Right renal cortex interstitium (tissue), 3 donors: Measurements from ENCODE around the gene SPDYC. TPM values are rescaled to one million over a fixed set of nuclear protein-coding genes. Genes with fewer than 3 reads are reported as not detected.
"Not testable (repeated sequence)": the region's sequence is repeated elsewhere in the genome, so short reads cannot be mapped to it uniquely, and the experiment has no call there.

Source experiments
- DNase-seq, 3 donors: peaks; one replicate each; pipeline ENCODE4 v3.0.0-alpha.2; 2013; ENCODE audit warnings: low read depth in 3 of 3, low spot score in 2 of 3
- polyA plus RNA-seq, 3 donors: library from polyadenylated mRNA; unstranded; fragments of 120-200 nt; gene quantifications; one replicate each; pipeline ENCODE4 v1.2.1, GENCODE V29; 2013; ENCODE audit not compliant: insufficient read length in 3 of 3

Gene SPDYC
- polyA plus RNA-seq, 3 donors: not detected

DNA sequence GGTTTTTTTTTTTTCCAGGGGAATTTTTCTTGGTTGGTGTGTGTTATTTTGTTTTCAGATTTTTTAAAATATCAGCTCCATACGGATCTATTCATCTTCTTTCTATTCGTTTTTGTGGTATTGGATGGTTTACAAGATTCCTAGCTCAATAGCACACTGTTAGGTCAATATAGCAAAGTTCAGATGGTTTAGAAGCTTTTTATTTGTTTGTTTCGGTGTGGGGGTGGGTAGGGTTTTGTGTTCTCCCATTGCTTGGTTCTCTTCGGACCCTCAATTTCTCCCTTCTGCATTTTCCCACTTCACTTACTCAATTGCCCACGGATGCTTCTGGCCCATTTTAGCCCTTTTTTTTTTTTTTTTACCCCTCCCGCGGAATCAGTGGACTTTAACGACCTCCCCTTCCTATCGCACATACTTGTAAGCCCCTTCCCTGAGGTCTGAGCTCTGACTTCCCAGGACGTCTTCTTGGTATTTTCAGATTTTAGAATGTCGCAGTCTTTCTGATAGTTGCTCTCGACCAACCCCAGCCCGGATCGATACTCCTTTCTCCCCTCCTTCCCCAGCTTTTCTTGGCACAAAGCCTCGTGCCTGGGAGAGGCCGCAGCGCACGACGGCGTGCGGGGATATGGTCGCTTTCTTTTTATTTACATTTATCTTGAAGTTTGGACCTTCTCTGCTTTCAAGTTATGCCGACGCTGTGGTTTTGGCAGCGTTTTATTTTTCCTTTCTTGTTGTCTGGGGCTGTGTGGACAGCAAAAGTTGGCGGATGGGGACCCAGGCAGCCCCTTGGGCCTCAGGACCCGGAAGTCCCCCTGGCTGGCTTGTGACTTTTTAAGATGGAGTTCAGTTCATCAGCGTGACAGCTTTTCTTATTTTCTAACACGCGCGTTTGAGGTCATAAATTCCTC lies 4.4 kb upstream of the SPDYC start:
- no peak for DNase-seq

DNA sequence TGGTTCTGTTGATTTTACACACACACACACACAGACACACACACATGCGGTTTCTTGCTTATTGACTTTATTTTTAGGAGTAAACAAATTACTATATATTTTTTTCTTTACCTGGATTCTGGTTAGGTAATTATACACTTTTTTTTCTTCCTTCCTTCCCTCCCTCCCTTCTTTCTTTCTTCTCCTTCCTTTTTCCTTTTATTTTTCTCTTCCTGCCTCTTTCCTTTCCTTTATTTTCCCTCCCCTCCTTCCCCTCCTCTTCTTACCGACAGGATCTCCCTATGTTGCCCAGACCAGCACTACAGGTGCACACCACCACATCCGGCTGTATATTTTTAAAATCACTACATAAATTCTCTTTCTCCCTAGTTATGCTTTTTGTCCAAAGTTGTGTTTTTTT lies 3.1 kb upstream of the SPDYC start:
- no peak for DNase-seq

DNA sequence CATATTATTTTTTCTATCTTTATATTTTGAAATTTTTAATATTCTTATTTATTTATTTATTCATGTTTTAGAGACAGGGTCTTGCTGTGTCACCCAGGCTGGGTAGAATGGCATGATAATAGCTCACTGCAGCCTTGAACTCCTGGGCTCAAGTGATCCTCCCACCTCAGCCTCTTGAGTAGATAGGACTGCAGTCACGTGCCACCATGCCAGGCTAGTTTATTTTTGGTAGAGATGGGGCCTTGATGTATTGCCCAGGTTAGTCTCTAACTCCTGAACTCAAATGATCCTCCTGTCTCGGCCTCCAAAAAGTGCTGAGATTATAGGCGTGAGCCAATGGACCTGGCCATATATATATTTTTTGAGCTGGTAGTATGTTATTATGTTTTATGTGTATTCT lies 2.4 kb upstream of the SPDYC start:
- no peak for DNase-seq

DNA sequence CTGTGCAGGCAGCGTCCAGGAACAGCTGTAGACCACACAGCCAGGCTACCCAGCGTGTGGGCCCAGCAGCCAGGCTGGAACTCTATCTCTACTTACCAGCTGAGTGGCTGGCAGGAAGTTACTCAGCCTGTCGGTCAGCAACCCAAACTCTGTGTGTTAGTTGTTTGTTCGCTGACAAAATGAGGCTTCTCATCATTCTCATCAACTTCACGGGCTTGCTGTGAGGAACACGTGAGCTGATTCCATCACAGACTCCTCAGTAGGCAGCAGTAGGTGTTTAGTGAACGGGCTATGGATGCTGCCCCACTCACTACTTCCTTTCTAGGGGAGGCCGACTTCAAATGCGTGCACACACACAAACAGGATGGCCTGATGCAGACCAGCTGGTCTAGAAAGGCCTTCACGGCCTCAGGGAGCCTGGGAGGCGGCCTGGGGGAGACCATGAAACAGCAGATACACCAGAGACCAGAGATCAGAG lies 830 bp upstream of the SPDYC start:
- no peak for DNase-seq

DNA sequence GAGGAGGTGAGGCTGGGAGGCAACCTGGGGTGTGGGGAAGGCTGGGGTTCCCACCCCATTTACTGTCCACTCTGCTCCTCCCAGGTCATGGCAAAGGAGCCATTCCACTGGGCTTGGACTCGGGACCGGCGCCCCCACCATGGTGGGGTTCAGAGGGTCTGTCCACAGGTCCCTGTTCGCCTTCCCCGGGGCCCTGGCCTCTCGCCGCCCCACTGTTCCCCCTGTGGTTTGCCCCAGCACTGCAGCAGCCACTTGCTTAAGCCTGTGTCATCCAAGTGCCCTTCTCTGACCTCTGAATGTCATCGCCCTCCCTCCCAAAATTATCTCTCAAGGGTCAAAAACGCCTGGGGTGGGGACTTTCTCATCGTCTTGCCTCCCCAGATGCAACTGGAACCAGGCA lies 2.6 kb downstream of the SPDYC start:
- no peak for DNase-seq

DNA sequence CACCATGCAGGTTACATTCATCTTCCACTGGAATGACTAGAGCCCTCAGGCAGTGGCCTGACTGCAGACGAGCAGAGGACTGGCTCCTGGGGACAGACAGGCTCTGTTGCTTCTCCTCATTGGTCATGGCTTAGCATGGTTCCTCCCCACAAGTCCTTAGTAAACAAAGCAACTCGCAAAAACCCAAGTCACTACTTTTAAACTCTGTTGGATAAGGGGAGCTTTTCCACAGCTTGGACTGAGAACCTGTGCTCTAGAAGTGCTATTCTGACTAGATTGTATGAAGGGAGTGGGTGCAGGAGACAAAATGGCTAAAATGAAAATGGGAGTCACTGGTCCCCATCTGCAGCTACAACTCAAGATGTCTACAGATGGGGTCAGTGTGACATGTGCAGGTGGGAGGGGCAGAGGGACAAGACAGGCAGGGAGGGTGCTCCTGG lies 4.6 kb downstream of the SPDYC start:
- DNase-seq: not testable (repeated sequence)

DNA sequence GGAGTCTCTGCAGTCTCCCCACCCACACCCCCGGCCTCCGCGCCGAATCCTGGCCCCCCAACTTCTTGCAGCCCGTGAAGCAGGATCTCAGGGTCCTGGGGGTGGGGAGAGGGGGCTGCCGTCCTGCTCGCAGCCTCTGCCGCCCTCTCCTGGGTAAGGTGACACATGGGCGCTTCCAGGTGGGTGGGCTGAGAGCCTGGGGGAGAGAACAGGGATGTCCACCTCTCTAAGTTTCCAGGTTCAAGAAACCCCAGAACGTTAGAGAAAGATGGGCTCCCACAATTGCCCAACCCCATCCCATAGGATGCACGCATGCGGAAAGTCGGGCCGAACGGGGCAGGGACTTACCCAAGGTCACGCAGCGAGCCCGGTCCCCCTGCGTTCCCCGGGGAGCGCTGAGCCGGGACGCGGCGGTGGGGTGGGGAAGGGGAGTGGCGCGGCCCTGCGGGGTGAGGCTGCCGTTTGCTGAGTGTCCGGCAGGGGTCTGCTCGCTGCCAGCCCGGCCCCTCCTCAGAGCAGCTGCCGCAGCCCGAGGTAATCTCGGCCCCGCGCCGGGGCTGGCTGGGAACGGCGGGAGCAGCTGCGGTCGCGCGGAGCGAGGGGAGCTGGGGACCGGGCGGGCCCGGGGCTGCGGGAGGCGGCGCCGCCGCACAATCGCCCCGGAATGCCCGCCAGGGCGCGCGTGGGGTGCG lies 11.0 kb downstream of the SPDYC start:
- no peak for DNase-seq

DNA sequence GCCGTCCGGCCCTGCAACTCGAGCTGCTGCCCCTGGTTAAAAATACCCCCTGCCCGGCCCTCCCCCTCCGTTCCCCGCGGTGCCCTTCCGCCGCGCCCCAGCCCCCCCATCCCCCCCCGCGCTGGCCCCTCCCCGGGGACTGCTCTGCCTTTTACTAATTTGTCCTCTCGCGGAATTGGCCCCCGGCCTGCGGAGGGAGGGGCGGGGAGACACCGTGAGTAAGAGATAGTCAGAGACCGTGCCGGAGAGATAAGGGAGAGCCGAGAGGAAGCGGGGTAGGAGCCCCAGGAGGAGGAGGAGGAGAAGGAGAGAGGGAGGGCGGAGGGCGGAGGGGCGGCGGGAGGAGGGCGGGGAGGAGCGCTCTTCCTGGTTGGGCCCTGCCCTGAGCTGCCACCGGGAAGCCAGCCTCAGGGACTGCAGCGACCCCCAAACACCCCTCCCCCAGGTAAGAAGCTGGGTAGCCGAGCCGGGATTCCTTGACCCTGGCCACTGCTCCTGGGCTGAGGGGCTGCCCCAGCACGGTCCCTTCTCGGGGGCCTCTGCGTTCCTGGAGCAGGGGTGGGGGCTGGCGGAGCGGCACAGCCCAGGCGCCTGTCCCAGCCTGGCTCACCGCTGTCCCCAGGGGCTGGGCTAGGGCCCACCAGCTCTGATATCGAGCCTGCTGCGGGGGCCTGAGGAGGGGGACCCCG lies 11.7 kb downstream of the SPDYC start, which contains the start of gene CAPN1:
Gene CAPN1, plus strand, starts transcription at position 360 of the 689 bp plus-strand sequence. CDS start 774 bp downstream, outside the sequence.
- no peak for DNase-seq

DNA sequence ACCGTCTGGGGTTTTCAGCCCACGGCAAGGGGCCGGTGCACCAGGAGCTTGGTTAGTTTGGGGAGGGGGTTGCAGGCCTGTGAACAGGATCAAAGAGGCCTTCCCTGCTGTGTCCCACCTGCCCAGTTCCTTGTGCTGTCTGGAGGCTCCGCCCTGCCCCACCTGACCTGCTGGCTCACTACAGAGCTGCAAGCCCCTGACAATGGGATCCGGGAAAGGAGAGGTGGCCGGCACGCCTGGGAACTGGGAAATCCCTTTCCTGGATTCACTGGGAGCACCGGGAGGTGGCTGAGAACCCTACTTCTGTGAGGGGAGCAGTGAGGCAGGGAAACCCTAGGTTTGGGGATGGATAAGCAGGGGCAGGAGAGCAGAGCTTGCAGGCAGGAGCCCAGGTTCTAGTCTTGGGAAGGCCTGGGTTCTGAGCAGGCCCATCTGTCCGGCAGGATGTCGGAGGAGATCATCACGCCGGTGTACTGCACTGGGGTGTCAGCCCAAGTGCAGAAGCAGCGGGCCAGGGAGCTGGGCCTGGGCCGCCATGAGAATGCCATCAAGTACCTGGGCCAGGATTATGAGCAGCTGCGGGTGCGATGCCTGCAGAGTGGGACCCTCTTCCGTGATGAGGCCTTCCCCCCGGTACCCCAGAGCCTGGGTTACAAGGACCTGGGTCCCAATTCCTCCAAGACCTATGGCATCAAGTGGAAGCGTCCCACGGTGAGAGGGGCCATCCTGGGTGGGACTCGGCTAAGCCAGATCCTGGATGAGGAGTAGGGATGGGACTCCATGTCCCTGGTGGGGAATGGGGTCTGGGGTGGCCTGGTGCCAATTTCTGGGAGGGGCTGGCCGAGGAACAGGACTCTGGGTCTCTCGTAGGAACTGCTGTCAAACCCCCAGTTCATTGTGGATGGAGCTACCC lies 12.5 kb downstream of the SPDYC start:
- DNase-seq: no peak

DNA sequence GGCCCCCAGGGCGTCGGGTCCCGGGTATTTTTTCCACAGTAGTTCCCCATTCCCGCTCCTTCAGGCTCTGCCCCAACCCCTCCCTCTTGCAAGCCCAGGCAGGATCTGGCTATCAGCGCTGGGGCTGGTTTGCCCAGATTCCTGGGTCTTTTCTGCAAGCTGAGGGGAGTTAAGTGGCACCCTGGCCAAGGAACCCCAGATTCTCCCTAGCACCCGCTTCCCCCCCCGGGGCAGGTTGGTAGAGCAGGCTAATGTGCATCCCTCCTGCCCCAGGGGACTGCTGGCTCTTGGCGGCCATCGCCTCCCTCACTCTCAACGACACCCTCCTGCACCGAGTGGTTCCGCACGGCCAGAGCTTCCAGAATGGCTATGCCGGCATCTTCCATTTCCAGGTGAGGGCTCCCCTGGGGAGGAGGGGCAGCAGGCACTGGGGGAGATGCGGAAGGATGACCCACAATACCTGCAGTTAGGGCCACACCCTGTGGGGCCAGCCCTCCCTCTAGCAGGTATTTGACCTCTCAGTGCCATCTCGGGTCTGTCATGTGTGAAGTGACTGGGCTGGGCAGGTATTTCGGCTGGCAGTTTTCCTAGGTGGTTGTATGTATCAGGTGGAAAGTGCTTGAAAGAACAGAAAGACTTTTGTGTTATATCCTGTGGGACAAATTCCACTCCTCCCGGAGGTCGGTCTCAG lies 13.3 kb downstream of the SPDYC start:
- DNase-seq: no peak

DNA sequence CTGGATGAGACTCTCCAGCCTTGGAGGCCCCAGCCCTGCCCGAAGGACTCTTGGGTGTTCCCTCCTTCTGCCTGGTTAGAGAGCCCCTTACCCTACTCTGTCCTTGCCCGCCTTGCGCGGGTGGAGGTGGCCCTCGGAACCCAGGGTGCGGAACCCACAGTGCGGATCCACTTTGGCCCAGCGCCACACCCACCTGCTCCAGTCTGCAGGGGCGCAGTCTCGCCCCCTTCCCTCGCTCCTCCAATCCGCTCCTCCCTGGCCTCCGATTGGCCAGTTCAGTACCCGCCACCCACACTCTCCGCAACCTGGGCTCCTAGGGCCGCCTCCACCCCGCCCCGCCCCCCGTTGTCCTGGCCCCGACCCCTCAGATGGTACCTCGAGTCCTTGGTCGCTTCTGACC lies 14.1 kb downstream of the SPDYC start:
- no peak for DNase-seq

DNA sequence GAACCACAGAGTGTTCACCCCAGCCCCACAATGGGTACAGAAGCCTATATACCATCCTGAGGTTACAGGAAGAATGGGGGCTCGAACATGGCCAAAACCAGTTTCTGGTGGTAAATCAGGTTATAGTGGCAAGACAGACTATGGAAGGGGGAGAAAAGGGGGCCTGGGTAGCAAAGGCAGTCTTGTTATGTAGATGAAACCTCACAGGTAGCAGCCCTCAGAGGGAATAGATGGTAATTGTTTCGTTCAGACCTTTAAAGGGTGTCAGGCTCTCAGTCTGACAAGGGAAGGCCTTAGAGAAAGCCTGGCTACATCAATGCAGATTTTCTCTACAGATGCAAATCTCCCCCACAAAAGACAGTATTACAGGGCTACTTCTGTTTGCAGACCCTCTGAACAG lies 15.1 kb downstream of the SPDYC start:
- DNase-seq: no peak

DNA sequence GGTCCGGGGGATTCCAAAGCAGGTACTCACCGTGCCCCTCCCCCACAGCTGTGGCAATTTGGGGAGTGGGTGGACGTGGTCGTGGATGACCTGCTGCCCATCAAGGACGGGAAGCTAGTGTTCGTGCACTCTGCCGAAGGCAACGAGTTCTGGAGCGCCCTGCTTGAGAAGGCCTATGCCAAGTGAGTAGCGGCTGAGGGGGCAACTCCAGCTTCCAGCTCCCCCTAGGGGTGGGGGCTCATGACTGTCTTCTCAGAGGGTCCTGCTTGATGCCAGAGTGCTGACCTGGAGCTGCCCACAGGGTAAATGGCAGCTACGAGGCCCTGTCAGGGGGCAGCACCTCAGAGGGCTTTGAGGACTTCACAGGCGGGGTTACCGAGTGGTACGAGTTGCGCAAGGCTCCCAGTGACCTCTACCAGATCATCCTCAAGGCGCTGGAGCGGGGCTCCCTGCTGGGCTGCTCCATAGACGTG lies 15.9 kb downstream of the SPDYC start:
- DNase-seq: no peak

DNA sequence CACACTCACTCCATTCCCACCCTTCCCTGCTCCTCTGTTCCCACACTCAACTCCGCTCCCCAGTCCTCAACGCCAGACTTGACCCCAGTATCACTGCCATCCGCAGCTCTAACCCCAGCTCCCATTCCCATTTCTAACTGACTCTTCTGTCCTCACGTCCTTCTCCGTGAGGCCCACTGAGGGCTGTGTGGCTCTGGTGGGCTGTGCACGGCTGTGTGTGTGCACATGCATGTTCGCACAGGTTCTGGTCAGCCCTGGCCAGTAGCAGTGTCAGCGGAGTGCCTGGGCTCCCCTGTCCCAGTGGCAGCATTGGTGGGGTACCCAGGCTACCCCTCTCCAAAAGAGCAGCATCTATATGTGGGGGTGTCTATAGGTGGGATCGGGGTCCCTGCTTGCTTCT lies 16.7 kb downstream of the SPDYC start:
- no peak for DNase-seq

DNA sequence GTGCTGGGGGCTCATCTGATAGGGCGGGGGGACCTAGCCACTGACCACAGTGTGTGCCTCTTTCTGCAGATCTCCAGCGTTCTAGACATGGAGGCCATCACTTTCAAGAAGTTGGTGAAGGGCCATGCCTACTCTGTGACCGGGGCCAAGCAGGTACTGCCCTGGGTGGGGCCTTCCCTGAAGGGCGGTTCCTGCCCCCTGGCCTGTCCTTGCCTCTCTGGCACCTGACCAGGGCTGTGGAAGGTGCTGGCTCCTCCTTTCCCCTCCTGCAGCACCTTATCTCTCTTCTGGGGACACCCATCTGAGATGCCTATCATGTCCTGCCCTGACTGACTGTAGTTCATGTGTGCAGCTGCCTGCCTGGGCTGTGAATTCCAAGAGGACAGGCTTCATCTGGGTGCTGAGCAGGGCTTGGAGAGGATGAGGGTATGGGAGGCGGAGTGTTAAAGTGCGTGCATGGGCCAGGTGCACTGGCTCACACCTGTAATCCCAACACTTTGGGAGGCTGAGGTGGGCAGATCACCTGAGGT lies 17.2 kb downstream of the SPDYC start:
- DNase-seq: no peak

DNA sequence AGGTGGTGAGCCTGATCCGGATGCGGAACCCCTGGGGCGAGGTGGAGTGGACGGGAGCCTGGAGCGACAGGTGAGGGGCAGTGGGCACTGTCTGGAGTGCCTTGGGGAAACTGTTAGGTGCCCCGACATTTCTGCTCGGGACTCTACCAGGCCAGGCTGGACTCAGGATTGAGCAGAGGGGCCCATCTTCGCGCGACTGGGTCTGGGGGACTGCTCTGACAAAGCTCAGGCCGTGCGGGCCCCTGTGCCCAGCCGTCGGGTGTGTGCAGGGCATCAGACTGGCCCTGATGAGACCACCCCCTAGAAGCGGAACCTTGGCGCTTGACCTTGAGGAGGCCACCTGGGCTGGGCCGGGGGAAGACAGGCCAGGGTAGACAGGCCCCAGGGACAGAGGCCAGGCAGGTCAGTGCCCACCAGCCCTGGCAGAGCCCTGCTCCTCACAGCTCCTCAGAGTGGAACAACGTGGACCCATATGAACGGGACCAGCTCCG lies 18.0 kb downstream of the SPDYC start:
- DNase-seq: no peak

DNA sequence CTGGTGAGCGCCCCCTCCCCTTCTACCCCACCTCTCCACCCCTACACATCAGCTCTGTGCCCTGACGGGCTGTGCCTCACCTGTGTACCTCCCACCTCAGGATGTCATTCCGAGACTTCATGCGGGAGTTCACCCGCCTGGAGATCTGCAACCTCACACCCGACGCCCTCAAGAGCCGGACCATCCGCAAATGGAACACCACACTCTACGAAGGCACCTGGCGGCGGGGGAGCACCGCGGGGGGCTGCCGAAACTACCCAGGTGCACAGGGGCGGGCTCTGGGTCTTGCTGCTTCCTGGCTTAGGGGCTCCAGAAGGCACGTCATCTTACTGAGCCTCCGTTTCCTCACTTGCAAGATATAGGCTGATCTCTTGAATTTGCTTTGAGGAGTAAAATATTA lies 18.5 kb downstream of the SPDYC start:
- no peak for DNase-seq

DNA sequence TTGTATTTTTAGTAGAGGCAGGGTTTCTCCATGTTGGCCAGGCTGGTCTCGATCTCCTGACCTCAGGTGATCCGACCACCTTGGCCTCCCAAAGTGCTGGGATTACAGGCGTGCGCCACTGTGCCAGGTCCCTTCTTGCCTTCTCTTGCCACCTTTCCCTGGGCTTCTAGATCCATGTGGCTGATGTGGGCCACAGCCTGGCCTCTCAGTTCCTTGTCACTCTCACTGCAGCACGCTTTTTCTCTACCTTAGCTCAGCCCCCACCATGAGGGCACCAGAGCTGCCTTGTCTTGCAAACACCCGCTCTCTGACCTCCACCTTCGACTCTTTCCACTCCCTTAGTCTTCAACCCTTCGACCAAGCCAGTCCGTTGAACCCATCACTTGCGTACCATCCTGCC lies 19.2 kb downstream of the SPDYC start:
- no peak for DNase-seq

DNA sequence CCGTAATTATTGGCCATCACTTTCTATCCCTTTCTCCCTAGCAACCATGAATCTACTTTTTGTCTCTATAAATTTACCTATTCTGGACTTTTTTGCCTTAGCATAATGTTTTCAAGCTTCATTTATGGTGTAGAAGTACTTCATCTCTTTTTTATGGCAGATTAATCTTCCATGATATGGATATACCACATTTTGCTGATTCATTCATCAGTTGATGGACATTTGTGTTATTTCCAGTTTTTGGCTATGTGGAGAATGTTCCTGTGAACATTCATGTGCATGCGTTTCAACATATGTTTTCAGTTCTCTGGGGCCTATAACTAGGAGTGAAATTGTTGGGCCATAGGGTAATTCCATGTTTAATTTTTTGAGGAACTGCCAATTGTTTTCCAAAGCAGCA lies 24.5 kb downstream of the SPDYC start:
- no peak for DNase-seq
